ENCODE data around the gene IL31RA. TPM values are rescaled to one million over a fixed set of nuclear protein-coding genes. Genes with fewer than 3 reads are reported as not detected.
A peak's percentile ranks its signal among the peaks of the same experiment; 100 is the strongest.

Gene IL31RA
- total and polyA plus RNA-seq, 2 experiments from 2014 or later, result not detected

- Histone ChIP-seq H3F3A (replicated peaks; ENCODE audit: low read depth) (no peaks in the 10 kb centered on the region), H2AFZ (peak overlapping the region; percentile 38; the same call in 1 of the 2 replicates), H3K9me2 (ENCODE audit: insufficient read depth) (peaks cover 3% of the 10 kb centered on the region; the same call in 1 of the 2 replicates), H3K36me3 (ENCODE audit: insufficient read depth) (no peaks in the 10 kb centered on the region), H3K79me2 (replicated peaks; ENCODE audit: insufficient read depth) (no peaks in the 10 kb centered on the region), H3K27me3 (ENCODE audit: insufficient read depth) (no peaks in the 10 kb centered on the region), H3K4me2 (no peak overlapping the region), H3K27ac (ENCODE audit: low read depth) (no peak overlapping the region), H3K4me3 (no peak overlapping the region), H4K20me1 (replicated peaks; ENCODE audit: insufficient read depth) (no peaks in the 10 kb centered on the region), H3K4me1 (ENCODE audit: insufficient read depth) (no peaks in the 10 kb centered on the region)
- no peaks in the 10 kb centered on the region for H3K9me3 Mint-ChIP-seq
- no peaks in the 10 kb centered on the region for H3K4me1 Mint-ChIP-seq
- ATAC-seq (no peak), DNase-seq (ENCODE audit: low spot score) (no peak)
- TF ChIP-seq CTCF (conservative IDR thresholded peaks at IDR 0.05; ENCODE audit: low read depth in 2 of 2) (no peak), CREB1 (CRISPR knock-in tag; IDR thresholded peaks at IDR 0.05; ENCODE audit: low read depth) (no peak), POLR2AphosphoS5 (IDR thresholded peaks at IDR 0.05; ENCODE audit: low read depth) (no peak), ETS1 (IDR thresholded peaks at IDR 0.05) (no peak), NANOG (IDR thresholded peaks at IDR 0.05; ENCODE audit: borderline replicate concordance) (no peak), ZNF462 (CRISPR knock-in tag; IDR thresholded peaks at IDR 0.05) (no peak), EZH2phosphoT487 (IDR thresholded peaks at IDR 0.05; ENCODE audit: unreplicated experiment) (no peak), STAT1 (IDR thresholded peaks at IDR 0.05; ENCODE audit: unreplicated experiment) (no peak), ZNF114 (CRISPR knock-in tag; IDR thresholded peaks at IDR 0.05) (no peak), REST (IDR thresholded peaks at IDR 0.05; ENCODE audit: unreplicated experiment) (no peak), JUNB (IDR thresholded peaks at IDR 0.05; ENCODE audit: unreplicated experiment) (no peak), EZH2 (IDR thresholded peaks at IDR 0.05; ENCODE audit: low read depth, unreplicated experiment) (no peak), ZNF331 (CRISPR knock-in tag; IDR thresholded peaks at IDR 0.05; ENCODE audit: low read depth) (no peak)
- H3K36me3 Mint-ChIP-seq (ENCODE audit: low read depth), result no peaks in the 10 kb centered on the region
- H3K27ac Mint-ChIP-seq, result no peak overlapping the region; the same call in 1 of the 2 replicates
- peaks cover 8% of the 10 kb centered on the region for H3K27me3 Mint-ChIP-seq (ENCODE audit: insufficient read depth, low read depth, poor library complexity)
- no peak overlapping the region for H3K4me3 Mint-ChIP-seq
Measured at GRCh38 chr5:55903121-55903701, 52.1 kb downstream of the IL31RA start.
